PFSK-1 (cell line): ENCODE data around the gene ZNF552.

Source experiments
- FOXP2 ChIP-seq: optimal IDR thresholded peaks from 2 replicates; pipeline ENCODE3; 2011; ENCODE audit warnings: borderline replicate concordance, control low read depth, inconsistent platforms; ENCODE audit not compliant: insufficient read depth; ENCODE audit errors: extremely low read length, extremely low read depth
- POLR2AphosphoS5 ChIP-seq: IDR thresholded peaks from 2 replicates; pipeline ENCODE4 v1.6.1; 2012; ENCODE audit warnings: low read depth, mild to moderate bottlenecking, control low read depth, low read length, moderate library complexity
- SIN3A ChIP-seq: IDR thresholded peaks from 2 replicates; pipeline ENCODE4 v1.6.1; 2012; ENCODE audit warnings: mild to moderate bottlenecking, low read length, moderate library complexity, borderline replicate concordance; ENCODE audit not compliant: insufficient read depth
- TAF1 ChIP-seq: IDR thresholded peaks from 2 replicates; pipeline ENCODE4 v1.6.1; 2012; ENCODE audit warnings: low read length, control low read depth, borderline replicate concordance; ENCODE audit not compliant: insufficient read depth

DNA sequence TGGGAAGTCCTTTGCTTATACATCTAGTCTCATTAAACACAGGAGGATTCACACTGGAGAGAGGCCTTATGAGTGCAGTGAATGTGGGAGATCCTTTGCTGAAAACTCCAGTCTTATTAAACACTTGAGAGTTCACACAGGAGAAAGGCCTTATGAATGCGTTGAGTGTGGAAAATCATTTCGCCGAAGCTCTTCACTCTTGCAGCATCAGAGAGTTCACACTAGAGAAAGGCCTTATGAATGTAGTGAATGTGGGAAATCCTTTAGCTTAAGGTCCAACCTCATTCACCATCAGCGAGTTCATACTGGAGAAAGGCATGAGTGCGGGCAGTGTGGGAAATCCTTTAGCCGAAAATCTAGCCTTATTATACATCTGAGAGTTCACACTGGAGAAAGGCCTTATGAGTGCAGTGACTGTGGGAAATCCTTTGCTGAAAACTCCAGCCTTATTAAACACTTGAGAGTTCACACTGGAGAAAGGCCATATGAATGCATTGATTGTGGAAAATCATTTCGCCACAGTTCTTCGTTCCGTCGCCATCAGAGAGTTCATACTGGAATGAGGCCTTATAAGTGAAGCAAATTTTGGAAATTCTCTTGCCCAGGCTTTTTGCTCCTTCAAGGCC is 35.4 kb downstream of the ZNF552 start:
- no peak for TF ChIP-seq SIN3A
- TF ChIP-seq FOXP2 = no peak
- no peak for TF ChIP-seq TAF1
- TF ChIP-seq POLR2AphosphoS5 = no peak
